ENCODE data around the gene GRIA4.

The GRIA4 gene

DNA sequence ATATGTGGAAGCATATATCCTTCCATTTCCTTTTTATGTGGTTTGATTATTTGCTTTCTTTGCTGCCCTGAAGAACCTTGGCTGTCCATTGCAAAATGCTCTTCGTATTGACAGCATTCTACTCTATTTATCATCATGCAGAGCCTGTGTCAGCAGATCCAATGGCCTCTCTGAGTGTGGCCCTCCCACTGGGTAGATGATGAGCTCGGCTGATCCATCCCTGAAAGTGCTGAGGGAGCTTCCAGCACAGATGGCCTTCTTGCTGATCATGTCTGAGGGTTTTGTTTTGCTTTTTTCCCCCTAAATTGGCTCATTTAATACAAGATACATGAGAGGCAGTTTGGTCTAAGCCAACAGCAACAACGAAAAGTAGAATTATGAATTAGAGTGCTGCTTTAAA is 181.0 kb downstream of the GRIA4 start:
- Histone ChIP-seq H3K36me3 (ENCODE audit: low read length) (no peaks in the 10 kb centered on the region), H3K4me2 (ENCODE audit: low read depth, low read length, poor library complexity, severe bottlenecking) (no peak overlapping the region), H3K27ac (ENCODE audit: low read depth, low read length) (no peak overlapping the region), H3K4me3 (ENCODE audit: insufficient read depth, low read length, poor library complexity, severe bottlenecking) (no peak overlapping the region), H3F3A (ENCODE audit: insufficient read depth) (no peaks in the 10 kb centered on the region), H3K9ac (ENCODE audit: low read length) (no peak overlapping the region), H3K9me3 (ENCODE audit: insufficient read depth, low read length) (no peaks in the 10 kb centered on the region), H3K9me2 (replicated peaks; ENCODE audit: insufficient read depth, low read length) (no peaks in the 10 kb centered on the region), H4K20me1 (ENCODE audit: low read depth, low read length) (no peaks in the 10 kb centered on the region), H3K27me3 (ENCODE audit: low read length) (no peaks in the 10 kb centered on the region), H2AFZ (ENCODE audit: low read depth, low read length, severe bottlenecking) (no peak overlapping the region), H3K79me2 (ENCODE audit: insufficient read depth, low read length) (no peaks in the 10 kb centered on the region)
- TF ChIP-seq, protein P1, sequence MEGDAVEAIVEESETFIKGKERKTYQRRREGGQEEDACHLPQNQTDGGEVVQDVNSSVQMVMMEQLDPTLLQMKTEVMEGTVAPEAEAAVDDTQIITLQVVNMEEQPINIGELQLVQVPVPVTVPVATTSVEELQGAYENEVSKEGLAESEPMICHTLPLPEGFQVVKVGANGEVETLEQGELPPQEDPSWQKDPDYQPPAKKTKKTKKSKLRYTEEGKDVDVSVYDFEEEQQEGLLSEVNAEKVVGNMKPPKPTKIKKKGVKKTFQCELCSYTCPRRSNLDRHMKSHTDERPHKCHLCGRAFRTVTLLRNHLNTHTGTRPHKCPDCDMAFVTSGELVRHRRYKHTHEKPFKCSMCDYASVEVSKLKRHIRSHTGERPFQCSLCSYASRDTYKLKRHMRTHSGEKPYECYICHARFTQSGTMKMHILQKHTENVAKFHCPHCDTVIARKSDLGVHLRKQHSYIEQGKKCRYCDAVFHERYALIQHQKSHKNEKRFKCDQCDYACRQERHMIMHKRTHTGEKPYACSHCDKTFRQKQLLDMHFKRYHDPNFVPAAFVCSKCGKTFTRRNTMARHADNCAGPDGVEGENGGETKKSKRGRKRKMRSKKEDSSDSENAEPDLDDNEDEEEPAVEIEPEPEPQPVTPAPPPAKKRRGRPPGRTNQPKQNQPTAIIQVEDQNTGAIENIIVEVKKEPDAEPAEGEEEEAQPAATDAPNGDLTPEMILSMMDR (IDR thresholded peaks at IDR 0.05; ENCODE audit: insufficient read depth, low read length, poor library complexity, severe bottlenecking) = no peak

DNA sequence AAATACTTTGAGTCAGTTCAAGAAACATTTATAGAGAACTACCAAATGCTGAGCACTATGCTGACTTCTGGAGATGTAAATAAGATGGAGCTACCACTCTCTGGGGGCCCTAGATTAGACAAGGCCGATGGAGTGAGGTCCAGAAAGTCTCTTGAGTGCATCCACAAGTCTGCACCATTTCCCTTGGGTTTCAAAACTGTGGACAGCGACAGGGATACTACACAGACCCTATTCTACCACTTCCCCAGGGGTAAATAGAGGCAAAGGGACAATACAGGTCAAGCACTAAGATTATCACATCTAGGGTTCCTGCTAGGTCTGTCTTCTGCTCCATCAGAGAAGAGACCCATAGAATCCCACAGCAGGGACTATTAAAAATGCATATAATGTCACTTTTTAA is 183.2 kb downstream of the GRIA4 start:
- no peaks in the 10 kb centered on the region for H3K27me3 ChIP-seq (ENCODE audit: low read length)
- H3K9me3 ChIP-seq (ENCODE audit: insufficient read depth, low read length) = no peaks in the 10 kb centered on the region
- no peaks in the 10 kb centered on the region for H4K20me1 ChIP-seq (ENCODE audit: low read depth, low read length)
- no peaks in the 10 kb centered on the region for H3K9me2 ChIP-seq (replicated peaks; ENCODE audit: insufficient read depth, low read length)
- no peak overlapping the region for H2AFZ ChIP-seq (ENCODE audit: low read depth, low read length, severe bottlenecking)
- TF ChIP-seq EZH2phosphoT487 (conservative IDR thresholded peaks at IDR 0.05; ENCODE audit: low read length) = no peak
- TF ChIP-seq, protein P1 (IDR thresholded peaks at IDR 0.05; ENCODE audit: insufficient read depth, low read length, poor library complexity, severe bottlenecking) = no peak
- no peak overlapping the region for H3K9ac ChIP-seq (ENCODE audit: low read length)
- no peak overlapping the region for H3K4me2 ChIP-seq (ENCODE audit: low read depth, low read length, poor library complexity, severe bottlenecking)
- no peak overlapping the region for H3K27ac ChIP-seq (ENCODE audit: low read depth, low read length)
- no peak overlapping the region for H3K4me3 ChIP-seq (ENCODE audit: insufficient read depth, low read length, poor library complexity, severe bottlenecking)
- no peaks in the 10 kb centered on the region for H3K36me3 ChIP-seq (ENCODE audit: low read length)
- H3F3A ChIP-seq (ENCODE audit: insufficient read depth) = no peaks in the 10 kb centered on the region
- H3K79me2 ChIP-seq (ENCODE audit: insufficient read depth, low read length) = no peaks in the 10 kb centered on the region

DNA sequence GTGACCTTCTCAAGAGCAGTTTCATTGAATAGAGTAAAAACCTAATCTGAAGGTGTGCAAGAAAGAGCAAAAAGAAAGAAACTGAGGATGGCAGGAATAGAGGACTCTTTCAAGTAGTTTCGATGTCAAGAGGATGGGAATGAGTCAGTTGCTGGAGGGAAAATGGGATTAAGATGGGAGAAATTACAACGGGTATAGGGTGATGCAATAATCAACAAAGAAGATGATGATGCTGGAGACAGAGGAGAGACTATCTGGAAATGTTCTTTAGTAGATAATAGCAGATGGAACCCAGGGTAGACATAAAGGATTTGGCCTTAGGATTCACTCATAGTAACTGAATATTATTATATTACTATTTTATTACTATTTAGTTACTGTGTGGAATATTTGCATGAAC is 189.4 kb downstream of the GRIA4 start:
- H3K9ac ChIP-seq (ENCODE audit: low read length) = no peak overlapping the region
- H3K27ac ChIP-seq (ENCODE audit: low read depth, low read length) = no peak overlapping the region
- H3K4me2 ChIP-seq (ENCODE audit: low read depth, low read length, poor library complexity, severe bottlenecking) = no peak overlapping the region
- no peaks in the 10 kb centered on the region for H3K9me2 ChIP-seq (replicated peaks; ENCODE audit: insufficient read depth, low read length)
- no peaks in the 10 kb centered on the region for H3K27me3 ChIP-seq (ENCODE audit: low read length)
- H3K79me2 ChIP-seq (ENCODE audit: insufficient read depth, low read length) = no peaks in the 10 kb centered on the region
- TF ChIP-seq, protein P1 (IDR thresholded peaks at IDR 0.05; ENCODE audit: insufficient read depth, low read length, poor library complexity, severe bottlenecking) = no peak
- no peak for TF ChIP-seq EZH2phosphoT487 (conservative IDR thresholded peaks at IDR 0.05; ENCODE audit: low read length)
- no peaks in the 10 kb centered on the region for H3K36me3 ChIP-seq (ENCODE audit: low read length)
- no peak overlapping the region for H3K4me3 ChIP-seq (ENCODE audit: insufficient read depth, low read length, poor library complexity, severe bottlenecking)
- H3F3A ChIP-seq (ENCODE audit: insufficient read depth) = no peaks in the 10 kb centered on the region
- no peaks in the 10 kb centered on the region for H3K9me3 ChIP-seq (ENCODE audit: insufficient read depth, low read length)
- H2AFZ ChIP-seq (ENCODE audit: low read depth, low read length, severe bottlenecking) = no peak overlapping the region
- no peaks in the 10 kb centered on the region for H4K20me1 ChIP-seq (ENCODE audit: low read depth, low read length)
